Large intestine (tissue), 3 donors: ENCODE data around the gene NLGN1. TPM values are rescaled to one million over a fixed set of nuclear protein-coding genes. Genes with fewer than 3 reads are reported as not detected.
"Not testable (repeated sequence)": the region's sequence is repeated elsewhere in the genome, so short reads cannot be mapped to it uniquely, and the experiment has no call there.

Source experiments
- DNase-seq, 2 donors: peaks; one replicate each; pipeline versions ENCODE4 v3.0.0 to v3.0.0-alpha.2; 2013
- H3K27ac ChIP-seq: one replicate; pipeline ENCODE4 v1.5.1; 2013; ENCODE audit warnings: low read length
- H3K27me3 ChIP-seq: 2 replicates; pipeline ENCODE4 v1.6.1; 2013; ENCODE audit warnings: low read length; ENCODE audit not compliant: control insufficient read depth, insufficient read depth
- H3K36me3 ChIP-seq: 2 replicates; pipeline ENCODE4 v1.6.1; 2013; ENCODE audit warnings: low read length; ENCODE audit not compliant: control insufficient read depth, insufficient read depth
- H3K4me1 ChIP-seq: one replicate; pipeline ENCODE4 v1.6.1; 2013; ENCODE audit warnings: low read length; ENCODE audit not compliant: control insufficient read depth, insufficient read depth
- H3K4me3 ChIP-seq: one replicate; pipeline ENCODE4 v1.5.1; 2013; ENCODE audit warnings: low read length
- H3K9me3 ChIP-seq: one replicate; pipeline ENCODE4 v1.6.1; 2013; ENCODE audit warnings: mild to moderate bottlenecking, low read depth, low read length, moderate library complexity; ENCODE audit not compliant: control insufficient read depth
- WGBS: methylation state at CpG from one replicate; pipeline ENCODE4 v1.1.5; 2013; ENCODE audit warnings: low lambda C conversion rate; ENCODE audit not compliant: insufficient coverage; 5-methylcytosine and 5-hydroxymethylcytosine counted together
- polyA plus RNA-seq: library from polyadenylated mRNA; unstranded; fragments of 120-200 nt; gene quantifications from one replicate; pipeline ENCODE4 v1.2.1, GENCODE V29; 2013

NLGN1 gene
- polyA plus RNA-seq, 1 donor, result 3.6 TPM

DNA sequence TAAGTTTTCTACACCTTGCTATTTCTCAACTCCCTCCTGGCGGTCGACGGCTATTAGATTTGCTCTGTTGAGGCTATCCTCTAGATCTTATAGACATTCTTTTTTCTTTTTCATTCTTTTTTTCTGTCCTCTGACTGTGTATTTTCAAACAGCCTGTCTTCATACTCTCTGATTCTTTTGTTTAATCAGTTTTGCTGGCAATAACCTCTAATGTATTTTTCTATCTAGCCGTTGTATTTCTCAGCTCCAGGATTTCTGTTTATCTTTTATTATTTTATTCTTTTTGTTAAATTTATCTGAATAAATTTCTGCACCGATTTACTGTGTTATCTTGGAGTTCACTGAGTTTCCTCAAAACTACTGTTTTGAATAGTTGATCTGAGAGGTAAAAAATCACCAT lies 31.5 kb downstream of the NLGN1 start:
- Histone ChIP-seq H3K4me1 (no peaks in the 10 kb centered on the region), H3K27me3 (no peaks in the 10 kb centered on the region), H3K27ac (no peak overlapping the region), H3K4me3 (no peak overlapping the region), H3K36me3 (no peaks in the 10 kb centered on the region), H3K9me3 (peaks cover 2% of the 10 kb centered on the region)
- 86% methylated on average over 5 of the region's 5 CpGs for WGBS
- no peak for DNase-seq

- H3K4me3 ChIP-seq, result no peak overlapping the region
- no peak overlapping the region for H3K27ac ChIP-seq
- no CpG with 5 or more reads among the region's 1 CpG for WGBS
- peaks cover 2% of the 10 kb centered on the region for H3K9me3 ChIP-seq
- DNase-seq, result no peak
- no peaks in the 10 kb centered on the region for H3K4me1 ChIP-seq
- no peaks in the 10 kb centered on the region for H3K27me3 ChIP-seq
- H3K36me3 ChIP-seq, result no peaks in the 10 kb centered on the region
These were observed 32.0 kb downstream of the NLGN1 start for GRCh38 chr3:173429527-173429926.

DNA sequence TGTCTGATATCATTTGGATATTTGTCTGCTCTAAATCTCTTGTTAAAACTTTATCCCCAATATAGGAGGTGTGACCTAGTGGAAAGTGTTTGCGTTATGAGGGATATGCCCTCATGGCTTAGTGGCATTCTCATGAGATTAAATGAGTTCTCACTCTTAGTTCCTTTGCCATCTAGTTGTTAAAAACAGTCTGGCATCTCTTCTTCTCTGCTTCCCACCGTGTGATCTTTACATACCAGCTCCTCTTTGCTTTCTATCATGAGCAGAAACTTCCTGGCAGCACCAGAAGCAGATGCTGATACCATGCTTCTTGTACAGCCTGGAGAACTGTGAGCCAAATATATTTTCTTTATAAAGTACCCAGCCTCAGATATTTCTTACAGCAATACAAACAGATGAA lies 33.0 kb downstream of the NLGN1 start:
- Histone ChIP-seq H3K4me3 (no peak overlapping the region), H3K36me3 (no peaks in the 10 kb centered on the region), H3K4me1 (no peaks in the 10 kb centered on the region), H3K27me3 (no peaks in the 10 kb centered on the region), H3K9me3 (peaks cover 2% of the 10 kb centered on the region), H3K27ac (no peak overlapping the region)
- no CpG with 5 or more reads among the region's 2 CpGs for WGBS
- no peak for DNase-seq

DNA sequence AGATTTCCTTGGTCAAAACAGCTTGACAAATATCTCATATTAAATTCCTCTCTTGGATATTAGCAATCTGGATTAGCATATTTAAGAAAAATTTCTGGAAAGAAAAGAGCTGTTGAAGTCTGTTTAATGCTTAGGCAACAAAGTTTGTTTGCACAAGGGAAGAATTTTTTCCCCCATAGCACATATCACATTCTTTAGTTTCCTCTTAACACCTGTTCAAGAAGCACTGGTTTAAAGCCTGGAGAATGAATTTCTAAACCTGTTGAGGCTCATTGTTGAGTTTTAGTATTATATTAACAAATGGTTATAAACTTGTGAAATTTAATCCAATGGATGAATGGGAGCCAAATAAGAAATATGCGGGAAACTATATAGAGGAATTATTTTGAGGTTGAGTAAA lies 41.5 kb downstream of the NLGN1 start:
- H3K27ac ChIP-seq, result no peak overlapping the region
- no peak overlapping the region for H3K4me3 ChIP-seq
- H3K4me1 ChIP-seq, result no peaks in the 10 kb centered on the region
- no peaks in the 10 kb centered on the region for H3K9me3 ChIP-seq
- DNase-seq, result no peak
- 86% methylated on average over 1 of the region's 1 CpG for WGBS
- no peaks in the 10 kb centered on the region for H3K36me3 ChIP-seq
- H3K27me3 ChIP-seq, result no peaks in the 10 kb centered on the region

GRCh38 chr3:173440514-173440913 lies 43.0 kb downstream of the NLGN1 start:
- Histone ChIP-seq H3K4me3 (no peak overlapping the region), H3K27ac (no peak overlapping the region), H3K4me1 (no peaks in the 10 kb centered on the region), H3K36me3 (no peaks in the 10 kb centered on the region), H3K9me3 (no peaks in the 10 kb centered on the region), H3K27me3 (no peaks in the 10 kb centered on the region)
- no peak for DNase-seq
- 92% methylated on average over 2 of the region's 3 CpGs for WGBS

DNA sequence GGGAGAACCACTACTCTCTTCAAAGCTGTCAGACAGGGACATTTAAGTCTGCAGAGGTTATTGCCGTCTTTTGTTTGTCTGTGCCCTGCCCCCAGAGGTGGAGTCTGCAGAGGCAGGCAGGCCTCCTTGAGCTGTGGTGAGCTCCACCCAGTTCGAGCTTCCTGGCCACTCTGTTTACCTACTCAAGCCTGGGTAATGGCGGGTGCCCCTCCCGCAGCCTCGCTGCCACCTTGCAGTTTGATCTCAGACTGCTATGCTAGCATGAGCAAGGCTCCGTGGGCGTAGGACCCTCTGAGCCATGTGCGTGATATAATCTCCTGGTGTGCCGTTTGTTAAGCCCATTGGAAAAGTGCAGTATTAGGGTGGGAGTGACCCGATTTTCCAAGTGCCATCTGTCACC lies 54.0 kb downstream of the NLGN1 start:
- H3K27ac ChIP-seq, H3K4me3 ChIP-seq, H3K36me3 ChIP-seq, DNase-seq, H3K4me1 ChIP-seq, H3K27me3 ChIP-seq, H3K9me3 ChIP-seq: not testable (repeated sequence)
- no CpG with 5 or more reads among the region's 10 CpGs for WGBS

GRCh38 chr3:173463250-173463649 lies 65.7 kb downstream of the NLGN1 start:
- no peaks in the 10 kb centered on the region for H3K27me3 ChIP-seq
- no peak overlapping the region for H3K27ac ChIP-seq
- WGBS, result 90% methylated on average over 1 of the region's 3 CpGs
- H3K4me3 ChIP-seq, result no peak overlapping the region
- no peaks in the 10 kb centered on the region for H3K9me3 ChIP-seq
- no peak for DNase-seq
- no peaks in the 10 kb centered on the region for H3K4me1 ChIP-seq
- no peaks in the 10 kb centered on the region for H3K36me3 ChIP-seq

- Histone ChIP-seq H3K27ac (no peak overlapping the region), H3K4me1 (no peaks in the 10 kb centered on the region), H3K9me3 (no peaks in the 10 kb centered on the region), H3K36me3 (no peaks in the 10 kb centered on the region), H3K4me3 (no peak overlapping the region), H3K27me3 (no peaks in the 10 kb centered on the region)
- no peak for DNase-seq
- no CpG with 5 or more reads among the region's 1 CpG for WGBS
These were observed 67.6 kb downstream of the NLGN1 start for GRCh38 chr3:173465112-173465511.

DNA sequence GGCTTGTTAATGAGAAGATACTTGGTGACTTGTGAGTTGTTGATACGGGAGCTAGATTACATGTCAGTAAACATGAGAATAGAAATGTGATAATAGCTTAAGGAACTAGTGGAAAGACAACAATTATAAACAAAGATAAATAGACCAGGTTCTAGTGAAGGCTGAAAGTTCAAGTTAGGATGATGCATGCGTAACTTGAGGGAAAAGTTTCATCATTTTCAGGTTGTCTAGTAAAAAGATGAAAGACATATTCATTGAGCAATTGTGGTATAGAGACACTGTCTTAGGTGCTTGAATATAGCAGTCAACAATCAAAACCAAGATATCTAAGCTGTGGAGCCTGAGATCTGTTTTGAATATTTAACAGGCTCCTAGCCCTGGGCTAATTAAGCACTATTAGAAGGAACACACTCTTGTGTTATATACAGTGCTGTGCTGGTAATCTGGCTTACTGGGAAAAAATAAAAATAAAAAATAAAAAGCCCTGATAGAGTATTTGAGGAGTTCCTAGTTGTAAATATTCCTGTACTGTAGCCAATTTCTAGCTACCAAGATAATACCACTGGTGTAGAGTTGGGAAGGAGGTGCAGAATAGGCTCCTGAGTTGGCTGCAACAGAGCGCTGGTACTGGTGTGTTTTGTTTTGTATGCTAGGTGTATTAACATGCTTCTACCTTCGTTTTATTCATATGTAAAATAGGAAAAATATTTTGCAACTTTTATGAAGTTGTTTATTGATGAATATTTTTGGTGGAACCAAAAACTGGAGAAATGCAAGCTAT lies 68.5 kb downstream of the NLGN1 start:
- no peak overlapping the region for H3K27ac ChIP-seq
- no peaks in the 10 kb centered on the region for H3K27me3 ChIP-seq
- H3K9me3 ChIP-seq, result no peaks in the 10 kb centered on the region
- WGBS, result 78% methylated on average over 4 of the region's 4 CpGs
- H3K4me3 ChIP-seq, result no peak overlapping the region
- no peaks in the 10 kb centered on the region for H3K4me1 ChIP-seq
- H3K36me3 ChIP-seq, result no peaks in the 10 kb centered on the region
- no peak for DNase-seq

DNA sequence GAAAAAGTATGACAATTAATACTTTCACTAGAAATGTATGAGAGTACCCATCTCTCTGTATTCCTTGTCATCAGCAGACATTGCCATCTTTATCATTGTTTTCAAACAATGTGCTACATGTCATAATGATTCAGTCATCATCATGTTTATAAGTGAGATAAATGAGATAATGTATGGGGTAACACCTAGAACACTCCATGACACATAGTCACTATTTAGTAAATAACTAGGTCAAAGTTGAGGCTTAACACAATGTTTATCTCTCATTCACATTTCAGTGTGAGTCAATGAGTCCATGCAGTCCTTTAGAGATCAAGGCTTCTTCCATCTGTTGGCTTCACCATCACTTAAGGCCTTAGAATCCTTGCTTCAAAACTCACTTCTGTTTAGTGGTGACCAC lies 70.0 kb downstream of the NLGN1 start:
- H3K9me3 ChIP-seq, result no peaks in the 10 kb centered on the region
- no peak overlapping the region for H3K4me3 ChIP-seq
- DNase-seq, result no peak
- H3K4me1 ChIP-seq, result no peaks in the 10 kb centered on the region
- no peaks in the 10 kb centered on the region for H3K36me3 ChIP-seq
- H3K27me3 ChIP-seq, result no peaks in the 10 kb centered on the region
- no peak overlapping the region for H3K27ac ChIP-seq

DNA sequence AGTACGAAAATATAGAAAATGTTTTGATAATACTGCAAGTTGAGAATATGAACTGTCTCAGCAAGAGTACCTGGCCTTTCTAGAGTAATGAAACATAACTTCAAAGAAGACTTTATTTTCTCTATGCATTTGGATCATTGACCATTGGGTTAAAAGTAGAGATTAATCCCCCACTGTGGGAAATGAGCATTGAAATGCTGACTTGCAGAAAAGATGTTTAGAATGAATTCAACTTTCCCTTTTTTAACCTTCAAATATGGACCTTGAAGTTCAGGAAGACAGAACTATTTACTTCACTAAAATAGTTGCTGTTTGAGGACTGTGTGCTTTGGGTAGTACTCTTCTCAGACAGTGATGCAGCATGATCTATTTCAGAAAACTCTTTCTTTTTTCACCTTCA lies 75.7 kb downstream of the NLGN1 start:
- Histone ChIP-seq H3K4me1 (no peaks in the 10 kb centered on the region), H3K27ac (no peak overlapping the region), H3K9me3 (no peaks in the 10 kb centered on the region), H3K4me3 (no peak overlapping the region), H3K36me3 (no peaks in the 10 kb centered on the region), H3K27me3 (no peaks in the 10 kb centered on the region)
- DNase-seq, result no peak
- no CpG with 5 or more reads among the region's 1 CpG for WGBS
